ENCODE data around the gene ADAMTS14. TPM values are rescaled to one million over a fixed set of nuclear protein-coding genes. Genes with fewer than 3 reads are reported as not detected.

The ADAMTS14 gene
- total RNA-seq, 1 donor from 2014 or later = 0.41 TPM

GRCh38 chr10:70691611-70692010 lies 19.3 kb downstream of the ADAMTS14 start:
- FAIRE-seq (no peak), DNase-seq (ENCODE audit: low spot score in 2 of 2) (no peak)

- no peak for FAIRE-seq
Observed at GRCh38 chr10:70692043-70692603, 19.8 kb downstream of the ADAMTS14 start.

GRCh38 chr10:70693619-70694335 lies 21.5 kb downstream of the ADAMTS14 start:
- FAIRE-seq (no peak), DNase-seq (ENCODE audit: low spot score in 2 of 2) (no peak)

More at GRCh38 chr10:70692043-70692603, 19.8 kb downstream of the ADAMTS14 start:
- no peak for DNase-seq (ENCODE audit: low spot score in 2 of 2)

- no peak for FAIRE-seq
- DNase-seq (ENCODE audit: low spot score in 2 of 2) = no peak
Observed at GRCh38 chr10:70694418-70695141, 22.3 kb downstream of the ADAMTS14 start.

- FAIRE-seq = no peak
- no peak for DNase-seq (ENCODE audit: low spot score in 2 of 2)
Observed at GRCh38 chr10:70695241-70696030, 23.1 kb downstream of the ADAMTS14 start.

GRCh38 chr10:70698211-70698610 lies 25.9 kb downstream of the ADAMTS14 start:
- DNase-seq (ENCODE audit: low spot score in 2 of 2) (no peak), FAIRE-seq (no peak)

GRCh38 chr10:70699063-70699658 lies 26.9 kb downstream of the ADAMTS14 start:
- FAIRE-seq = no peak
- DNase-seq (ENCODE audit: low spot score in 2 of 2) = no peak

GRCh38 chr10:70699659-70700174 lies 27.4 kb downstream of the ADAMTS14 start:
- DNase-seq (ENCODE audit: low spot score in 2 of 2) (no peak), FAIRE-seq (no peak)

GRCh38 chr10:70702190-70702763 lies 30.0 kb downstream of the ADAMTS14 start:
- DNase-seq (ENCODE audit: low spot score in 2 of 2) (no peak), FAIRE-seq (no peak)

- DNase-seq (ENCODE audit: low spot score in 2 of 2) (no peak), FAIRE-seq (no peak)
Observed at GRCh38 chr10:70704211-70704610, 31.9 kb downstream of the ADAMTS14 start.

- FAIRE-seq = no peak
- no peak for DNase-seq (ENCODE audit: low spot score in 2 of 2)
Observed at GRCh38 chr10:70705121-70705861, 33.0 kb downstream of the ADAMTS14 start.

GRCh38 chr10:70711177-70711576 lies 38.9 kb downstream of the ADAMTS14 start:
- no peak for FAIRE-seq
- DNase-seq (ENCODE audit: low spot score in 2 of 2) = no peak

- no peak for DNase-seq (ENCODE audit: low spot score in 2 of 2)
- FAIRE-seq = no peak
Observed at GRCh38 chr10:70711911-70712310, 39.6 kb downstream of the ADAMTS14 start.

- FAIRE-seq (no peak), DNase-seq (ENCODE audit: low spot score in 2 of 2) (peak in 1 of 2 donors; percentile 40)
Observed at GRCh38 chr10:70714245-70714644, 41.9 kb downstream of the ADAMTS14 start.

- FAIRE-seq (no peak), DNase-seq (ENCODE audit: low spot score in 2 of 2) (no peak)
Observed at GRCh38 chr10:70714951-70715350, 42.6 kb downstream of the ADAMTS14 start.

GRCh38 chr10:70715853-70716795 lies 43.8 kb downstream of the ADAMTS14 start:
- FAIRE-seq (no peak), DNase-seq (ENCODE audit: low spot score in 2 of 2) (no peak)

GRCh38 chr10:70722820-70723424 lies 50.6 kb downstream of the ADAMTS14 start:
- DNase-seq (ENCODE audit: low spot score in 2 of 2) = no peak
- FAIRE-seq = no peak

GRCh38 chr10:70723771-70724170 lies 51.5 kb downstream of the ADAMTS14 start:
- FAIRE-seq (no peak), DNase-seq (ENCODE audit: low spot score in 2 of 2) (no peak)
